SK-N-SH (cell line): ENCODE results near the gene P2RX3. TPM values are rescaled to one million over a fixed set of nuclear protein-coding genes. Genes with fewer than 3 reads are reported as not detected.

Experiments
- CTCF ChIA-PET: fragments of 300-600, 350-600 bp; formaldehyde crosslinking; extraction: SDS; loops from one replicate; lab custom pipeline; 2021; lab: Yijun Ruan, JAX
- POLR2A ChIA-PET: fragments of 350-600 bp; sonication (Branson Sonifier 250); formaldehyde crosslinking; extraction: SDS; loops from one replicate; lab custom pipeline; 2020; ENCODE audit warnings: antibody characterized with exemption, inconsistent platforms; lab: Yijun Ruan, JAX
- DNase-seq: peaks from one replicate; pipeline ENCODE4 v3.0.0; 2012
- H2AFZ ChIP-seq: fragments of 200-600 bp; sonication (generic); 2 replicates; pipeline ENCODE4 v1.8.1; 2016; ENCODE audit warnings: antibody characterized with exemption, mild to moderate bottlenecking, low read depth
- H3F3A ChIP-seq: fragments of 200-600 bp; sonication (generic); replicated peaks from 2 replicates; pipeline ENCODE3; 2016; ENCODE audit warnings: antibody characterized with exemption, mild to moderate bottlenecking; ENCODE audit not compliant: insufficient read depth
- H3K27ac ChIP-seq, 2 experiments: fragments of 200-500 bp in 1 of 2; fragments of 200-600 bp in 1 of 2; sonication (Bioruptor generic) in 1 of 2; sonication (generic), shearing (Covaris generic) in 1 of 2; 2 replicates each; pipeline versions ENCODE4 v1.5.1 to v1.6.1; 2014 to 2016; ENCODE audit warnings: low read depth in 2 of 2, inconsistent platforms in 1 of 2, low read length in 1 of 2, mild to moderate bottlenecking in 1 of 2, mixed read lengths in 1 of 2
- H3K27me3 ChIP-seq: fragments of 200-600 bp; sonication (generic), shearing (Covaris generic); 2 replicates; pipeline ENCODE4 v1.6.1; 2016; ENCODE audit warnings: mixed run types; ENCODE audit not compliant: insufficient read depth
- H3K36me3 ChIP-seq, 2 experiments: fragments of 200-500 bp in 1 of 2; fragments of 200-600 bp in 1 of 2; sonication (Bioruptor generic) in 1 of 2; sonication (generic) in 1 of 2; replicated peaks in 1 of 2; 2 replicates each; pipeline versions ENCODE3 to v1.5.1; 2014 to 2016; ENCODE audit warnings: low read length in 1 of 2, mild to moderate bottlenecking in 1 of 2; ENCODE audit not compliant: insufficient read depth in 2 of 2, control insufficient read depth in 1 of 2
- H3K4me1 ChIP-seq, 2 experiments: fragments of 200-500 bp in 1 of 2; fragments of 200-600 bp in 1 of 2; sonication (Bioruptor generic) in 1 of 2; sonication (generic), shearing (Covaris generic) in 1 of 2; 2 replicates each; pipeline versions ENCODE4 v1.5.1 to v1.6.1; 2014 to 2016; ENCODE audit warnings: low read depth in 1 of 2, low read length in 1 of 2, mixed run types in 1 of 2; ENCODE audit not compliant: insufficient read depth in 2 of 2, control insufficient read depth in 1 of 2
- H3K4me2 ChIP-seq: fragments of 200-600 bp; sonication (generic), shearing (Covaris generic); 2 replicates; pipeline ENCODE4 v1.6.1; 2017; ENCODE audit warnings: mixed run types
- H3K4me3 ChIP-seq, 2 experiments: fragments of 200-500 bp in 1 of 2; fragments of 200-600 bp in 1 of 2; sonication (Bioruptor generic) in 1 of 2; sonication (generic), shearing (Covaris generic) in 1 of 2; 2 replicates each; pipeline versions ENCODE4 v1.5.1 to v1.8.1; 2014 to 2016; ENCODE audit warnings: low read depth in 2 of 2, inconsistent platforms in 1 of 2, low read length in 1 of 2, mild to moderate bottlenecking in 1 of 2, mixed read lengths in 1 of 2, moderate library complexity in 1 of 2
- H3K79me2 ChIP-seq: fragments of 200-600 bp; sonication (generic); 2 replicates; pipeline ENCODE4 v1.8.1; 2017; ENCODE audit warnings: mild to moderate bottlenecking; ENCODE audit not compliant: insufficient read depth
- H3K9ac ChIP-seq: fragments of 200-600 bp; sonication (generic); 2 replicates; pipeline ENCODE4 v1.6.1; 2017; ENCODE audit warnings: mixed run types
- H3K9me2 ChIP-seq: fragments of 200-600 bp; sonication (generic); 2 replicates; pipeline ENCODE4 v1.6.1; 2017; ENCODE audit warnings: mixed run types
- H3K9me3 ChIP-seq: fragments of 200-600 bp; sonication (generic); 2 replicates; pipeline ENCODE4 v1.6.1; 2017; ENCODE audit warnings: mixed run types, mild to moderate bottlenecking, moderate library complexity
- H4K20me1 ChIP-seq: fragments of 200-600 bp; sonication (generic); 2 replicates; pipeline ENCODE4 v1.6.1; 2017; ENCODE audit warnings: mild to moderate bottlenecking, mixed run types; ENCODE audit not compliant: insufficient read depth
- EP300 ChIP-seq, 2 experiments: IDR thresholded peaks; 2 replicates each; pipeline versions ENCODE4 v1.4.0 to v1.6.1; 2012; ENCODE audit warnings: borderline replicate concordance in 1 of 2, low read depth in 1 of 2, low read length in 1 of 2
- MXI1 ChIP-seq: IDR thresholded peaks from 2 replicates; pipeline ENCODE4 v1.6.1; 2012; ENCODE audit warnings: mild to moderate bottlenecking, low read depth, low read length, improper control_type of control experiment
- NRF1 ChIP-seq: IDR thresholded peaks from 2 replicates; pipeline ENCODE4 v1.6.1; 2012; ENCODE audit warnings: low read depth, mild to moderate bottlenecking, low read length
- RCOR1 ChIP-seq: fragments of 150-350 bp; IDR thresholded peaks from 2 replicates; pipeline ENCODE4 v1.6.1; 2017; ENCODE audit warnings: antibody characterized with exemption, low read length
- RXRA ChIP-seq: IDR thresholded peaks from 2 replicates; pipeline ENCODE4 v1.4.0; 2012; ENCODE audit warnings: low read depth, mild to moderate bottlenecking, borderline replicate concordance
- whole genome bisulfite sequencing: methylation state at CpG from one replicate; pipeline ENCODE4 v1.1.6; 2017; ENCODE audit warnings: low lambda C conversion rate; 5-methylcytosine and 5-hydroxymethylcytosine counted together
- polyA plus RNA-seq, 3 experiments: library from polyadenylated mRNA; depleted of rRNA; stranded (reverse); fragments of >200 nt; gene quantifications; 2 replicates each; pipeline ENCODE4 v1.2.3, GENCODE V29; 2012
- TF ChIP-seq, protein P1 (sequence below): IDR thresholded peaks from 2 replicates; pipeline ENCODE4; 2012
- TF ChIP-seq, protein P2 (sequence below): IDR thresholded peaks from 2 replicates; pipeline ENCODE4 v1.4.0; 2012; ENCODE audit warnings: low read depth, borderline replicate concordance
- TF ChIP-seq, protein P3 (sequence below): fragments of 150-350 bp; IDR thresholded peaks from 2 replicates; pipeline ENCODE4 v1.6.1; 2017; ENCODE audit warnings: antibody characterized with exemption, low read length, low read depth, borderline replicate concordance
- TF ChIP-seq, protein P4 (sequence below): fragments of 200-600 bp; sonication (generic); IDR thresholded peaks from 2 replicates; pipeline ENCODE4 v1.6.1; 2017; ENCODE audit warnings: antibody characterized with exemption, mild to moderate bottlenecking, moderate library complexity

Gene P2RX3
- polyA plus RNA-seq, 1 of the 3 experiments (the other 2 are of a cell fraction), result not detected

DNA sequence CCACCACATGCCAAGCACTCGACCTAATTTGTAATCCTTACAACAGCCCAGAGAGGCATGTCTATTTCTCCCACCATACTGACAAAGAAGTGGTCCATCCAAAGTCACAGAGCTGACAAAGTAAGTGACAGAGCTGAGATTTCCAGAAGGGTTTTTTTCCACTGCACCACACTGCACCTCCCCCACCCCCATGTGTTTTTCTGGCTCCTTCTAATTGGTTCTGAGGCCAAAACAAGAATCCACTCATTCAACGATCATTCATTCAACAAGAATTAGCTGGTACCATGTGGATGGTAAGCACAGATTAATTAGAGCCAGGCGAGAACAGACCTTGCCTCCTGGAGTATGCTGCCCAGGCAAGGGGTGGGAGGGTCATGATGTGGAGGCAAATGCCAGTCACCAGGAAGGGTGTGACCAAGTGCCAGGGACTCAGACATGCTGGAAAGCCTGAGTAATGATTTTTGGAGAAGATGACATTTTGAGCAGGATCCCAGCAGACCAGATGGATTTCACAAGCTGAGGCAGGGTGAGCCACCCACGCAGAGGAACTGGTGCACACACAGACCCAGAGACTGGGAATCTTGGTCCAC lies 67.2 kb downstream of the P2RX3 start:
- TF ChIP-seq, protein P1, sequence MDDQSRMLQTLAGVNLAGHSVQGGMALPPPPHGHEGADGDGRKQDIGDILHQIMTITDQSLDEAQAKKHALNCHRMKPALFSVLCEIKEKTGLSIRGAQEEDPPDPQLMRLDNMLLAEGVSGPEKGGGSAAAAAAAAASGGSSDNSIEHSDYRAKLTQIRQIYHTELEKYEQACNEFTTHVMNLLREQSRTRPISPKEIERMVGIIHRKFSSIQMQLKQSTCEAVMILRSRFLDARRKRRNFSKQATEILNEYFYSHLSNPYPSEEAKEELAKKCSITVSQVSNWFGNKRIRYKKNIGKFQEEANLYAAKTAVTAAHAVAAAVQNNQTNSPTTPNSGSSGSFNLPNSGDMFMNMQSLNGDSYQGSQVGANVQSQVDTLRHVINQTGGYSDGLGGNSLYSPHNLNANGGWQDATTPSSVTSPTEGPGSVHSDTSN, result no peak
- TF ChIP-seq RXRA (no peak), RCOR1 (no peak), MXI1 (no peak)
- TF ChIP-seq, protein P2, sequence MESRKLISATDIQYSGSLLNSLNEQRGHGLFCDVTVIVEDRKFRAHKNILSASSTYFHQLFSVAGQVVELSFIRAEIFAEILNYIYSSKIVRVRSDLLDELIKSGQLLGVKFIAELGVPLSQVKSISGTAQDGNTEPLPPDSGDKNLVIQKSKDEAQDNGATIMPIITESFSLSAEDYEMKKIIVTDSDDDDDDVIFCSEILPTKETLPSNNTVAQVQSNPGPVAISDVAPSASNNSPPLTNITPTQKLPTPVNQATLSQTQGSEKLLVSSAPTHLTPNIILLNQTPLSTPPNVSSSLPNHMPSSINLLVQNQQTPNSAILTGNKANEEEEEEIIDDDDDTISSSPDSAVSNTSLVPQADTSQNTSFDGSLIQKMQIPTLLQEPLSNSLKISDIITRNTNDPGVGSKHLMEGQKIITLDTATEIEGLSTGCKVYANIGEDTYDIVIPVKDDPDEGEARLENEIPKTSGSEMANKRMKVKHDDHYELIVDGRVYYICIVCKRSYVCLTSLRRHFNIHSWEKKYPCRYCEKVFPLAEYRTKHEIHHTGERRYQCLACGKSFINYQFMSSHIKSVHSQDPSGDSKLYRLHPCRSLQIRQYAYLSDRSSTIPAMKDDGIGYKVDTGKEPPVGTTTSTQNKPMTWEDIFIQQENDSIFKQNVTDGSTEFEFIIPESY, result no peak
- TF ChIP-seq, protein P3, sequence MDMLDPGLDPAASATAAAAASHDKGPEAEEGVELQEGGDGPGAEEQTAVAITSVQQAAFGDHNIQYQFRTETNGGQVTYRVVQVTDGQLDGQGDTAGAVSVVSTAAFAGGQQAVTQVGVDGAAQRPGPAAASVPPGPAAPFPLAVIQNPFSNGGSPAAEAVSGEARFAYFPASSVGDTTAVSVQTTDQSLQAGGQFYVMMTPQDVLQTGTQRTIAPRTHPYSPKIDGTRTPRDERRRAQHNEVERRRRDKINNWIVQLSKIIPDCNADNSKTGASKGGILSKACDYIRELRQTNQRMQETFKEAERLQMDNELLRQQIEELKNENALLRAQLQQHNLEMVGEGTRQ, result no peak
- TF ChIP-seq, protein P4, sequence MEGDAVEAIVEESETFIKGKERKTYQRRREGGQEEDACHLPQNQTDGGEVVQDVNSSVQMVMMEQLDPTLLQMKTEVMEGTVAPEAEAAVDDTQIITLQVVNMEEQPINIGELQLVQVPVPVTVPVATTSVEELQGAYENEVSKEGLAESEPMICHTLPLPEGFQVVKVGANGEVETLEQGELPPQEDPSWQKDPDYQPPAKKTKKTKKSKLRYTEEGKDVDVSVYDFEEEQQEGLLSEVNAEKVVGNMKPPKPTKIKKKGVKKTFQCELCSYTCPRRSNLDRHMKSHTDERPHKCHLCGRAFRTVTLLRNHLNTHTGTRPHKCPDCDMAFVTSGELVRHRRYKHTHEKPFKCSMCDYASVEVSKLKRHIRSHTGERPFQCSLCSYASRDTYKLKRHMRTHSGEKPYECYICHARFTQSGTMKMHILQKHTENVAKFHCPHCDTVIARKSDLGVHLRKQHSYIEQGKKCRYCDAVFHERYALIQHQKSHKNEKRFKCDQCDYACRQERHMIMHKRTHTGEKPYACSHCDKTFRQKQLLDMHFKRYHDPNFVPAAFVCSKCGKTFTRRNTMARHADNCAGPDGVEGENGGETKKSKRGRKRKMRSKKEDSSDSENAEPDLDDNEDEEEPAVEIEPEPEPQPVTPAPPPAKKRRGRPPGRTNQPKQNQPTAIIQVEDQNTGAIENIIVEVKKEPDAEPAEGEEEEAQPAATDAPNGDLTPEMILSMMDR, result no peak
- no peak for DNase-seq
- Histone ChIP-seq H3F3A (no peaks in the 10 kb centered on the region), H3K9ac (no peak overlapping the region), H3K9me2 (no peaks in the 10 kb centered on the region), H3K9me3 (no peaks in the 10 kb centered on the region), H3K79me2 (no peaks in the 10 kb centered on the region), H2AFZ (no peak overlapping the region), H3K4me1 (no peaks in the 10 kb centered on the region; a peak in 1 of 4 replicates), H3K27me3 (peaks cover 5% of the 10 kb centered on the region; the same call in 1 of the 2 replicates), H3K4me3 (no peak overlapping the region), H3K36me3 (no peaks in the 10 kb centered on the region), H3K4me2 (no peak overlapping the region), H4K20me1 (no peaks in the 10 kb centered on the region), H3K27ac (no peak overlapping the region)
- 63% methylated on average over 4 of the region's 4 CpGs for WGBS
- CTCF ChIA-PET, result interaction anchor here (1.2 kb wide), 1 partner anchor 53 kb away, joined by 3 read pairs; no protein-coding TSS in a partner anchor
- POLR2A ChIA-PET, result no interaction called here

DNA sequence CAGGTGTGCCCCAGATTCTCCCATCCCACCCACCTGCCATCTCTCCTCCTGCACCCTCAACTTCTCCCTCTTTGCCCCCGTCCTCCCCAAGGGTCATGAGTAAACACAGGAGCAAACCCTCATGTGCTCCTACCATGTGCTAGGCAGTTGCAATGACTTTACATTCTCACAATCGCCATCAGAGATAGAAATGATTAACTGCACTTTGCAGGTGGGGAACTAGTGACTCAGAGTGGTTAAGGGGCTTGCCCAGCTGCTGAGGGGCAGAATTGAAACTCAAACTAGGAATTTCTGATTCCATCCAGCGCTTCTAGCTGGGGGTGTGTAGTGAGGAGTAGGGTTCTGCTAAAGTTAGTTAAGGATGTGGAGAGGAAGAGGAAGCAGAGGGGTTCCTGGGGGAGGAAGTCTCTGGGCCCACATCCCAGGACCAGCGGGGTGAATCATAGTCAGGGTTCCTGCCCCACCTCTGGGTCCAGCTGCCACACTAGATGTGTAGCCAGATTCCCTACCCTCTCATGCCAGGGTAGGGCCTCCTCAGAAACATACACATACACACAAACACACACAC lies 68.3 kb downstream of the P2RX3 start:
- Histone ChIP-seq H4K20me1 (no peaks in the 10 kb centered on the region), H3K9me3 (no peaks in the 10 kb centered on the region), H3K4me1 (no peaks in the 10 kb centered on the region; a peak in 1 of 4 replicates), H2AFZ (no peak overlapping the region), H3K4me2 (no peak overlapping the region), H3K9ac (no peak overlapping the region), H3K27ac (no peak overlapping the region), H3K36me3 (no peaks in the 10 kb centered on the region), H3K79me2 (no peaks in the 10 kb centered on the region), H3K4me3 (no peak overlapping the region), H3K27me3 (no peaks in the 10 kb centered on the region; the same call in 1 of the 2 replicates), H3K9me2 (no peaks in the 10 kb centered on the region), H3F3A (no peaks in the 10 kb centered on the region)
- DNase-seq, result no peak
- WGBS, result 45% methylated on average over 4 of the region's 4 CpGs
- TF ChIP-seq NRF1 (no peak), EP300 (IDR thresholded peaks at IDR 0.05; ENCODE audit: borderline replicate concordance in 1 of 2, low read depth in 1 of 2, low read length in 1 of 2) (no peak)
- CTCF ChIA-PET, result no interaction called here
- POLR2A ChIA-PET, result no interaction called here
